Fibroblast of lung (primary cell): ENCODE data around the gene CFAP97D2.

Source experiments
- EZH2 ChIP-seq: IDR thresholded peaks from 2 replicates; pipeline ENCODE4 v1.5.1; 2012; ENCODE audit warnings: low read length, control low read depth, mild to moderate bottlenecking; ENCODE audit errors: missing control alignments
- TF ChIP-seq, protein P1 (sequence below), 2 donors: IDR thresholded peaks in 1 of 2; conservative IDR thresholded peaks in 1 of 2; 1 replicate in 1 of 2; 2 replicates in 1 of 2; pipeline ENCODE4 v1.5.1; 2011 to 2012; ENCODE audit warnings: low read length in 2 of 2, control low read depth in 1 of 2, inconsistent platforms in 1 of 2, low read depth in 1 of 2, mild to moderate bottlenecking in 1 of 2

DNA sequence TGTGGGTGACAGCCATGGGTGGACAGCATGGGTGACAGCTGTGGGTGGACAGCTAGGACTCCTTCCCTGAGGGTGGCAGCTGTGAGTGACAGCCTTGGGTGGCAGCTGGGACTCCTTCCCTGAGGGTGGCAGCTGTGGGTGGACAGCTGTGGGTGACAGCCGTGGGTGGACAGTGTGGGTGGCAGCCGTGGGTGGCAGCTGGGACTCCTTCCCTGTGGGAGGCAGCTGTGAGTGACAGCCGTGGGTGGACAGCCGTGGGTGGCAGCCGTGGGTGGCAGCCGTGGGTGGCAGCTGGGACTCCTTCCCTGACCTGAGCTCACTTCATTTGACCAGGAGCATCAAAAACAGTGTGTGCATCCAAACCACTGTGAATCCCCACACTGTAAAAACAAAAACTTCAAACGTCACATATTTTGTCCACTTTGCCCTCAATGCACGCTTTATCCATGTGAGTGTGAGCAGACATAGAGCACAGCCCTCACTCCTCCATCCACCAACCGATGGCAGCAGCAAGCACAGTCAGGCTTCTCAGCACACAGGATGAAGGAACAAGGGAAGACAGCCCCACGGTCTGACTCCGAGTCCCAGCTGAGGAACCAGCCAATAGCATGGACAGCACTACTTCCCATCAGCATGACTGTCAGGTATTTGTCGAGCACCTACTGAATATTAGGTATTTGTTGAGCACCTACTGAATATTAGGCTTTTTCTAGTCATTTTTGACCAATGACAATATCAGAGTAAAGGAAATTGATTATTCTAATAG is 1.6 kb upstream of the CFAP97D2 start:
- TF ChIP-seq, protein P1, sequence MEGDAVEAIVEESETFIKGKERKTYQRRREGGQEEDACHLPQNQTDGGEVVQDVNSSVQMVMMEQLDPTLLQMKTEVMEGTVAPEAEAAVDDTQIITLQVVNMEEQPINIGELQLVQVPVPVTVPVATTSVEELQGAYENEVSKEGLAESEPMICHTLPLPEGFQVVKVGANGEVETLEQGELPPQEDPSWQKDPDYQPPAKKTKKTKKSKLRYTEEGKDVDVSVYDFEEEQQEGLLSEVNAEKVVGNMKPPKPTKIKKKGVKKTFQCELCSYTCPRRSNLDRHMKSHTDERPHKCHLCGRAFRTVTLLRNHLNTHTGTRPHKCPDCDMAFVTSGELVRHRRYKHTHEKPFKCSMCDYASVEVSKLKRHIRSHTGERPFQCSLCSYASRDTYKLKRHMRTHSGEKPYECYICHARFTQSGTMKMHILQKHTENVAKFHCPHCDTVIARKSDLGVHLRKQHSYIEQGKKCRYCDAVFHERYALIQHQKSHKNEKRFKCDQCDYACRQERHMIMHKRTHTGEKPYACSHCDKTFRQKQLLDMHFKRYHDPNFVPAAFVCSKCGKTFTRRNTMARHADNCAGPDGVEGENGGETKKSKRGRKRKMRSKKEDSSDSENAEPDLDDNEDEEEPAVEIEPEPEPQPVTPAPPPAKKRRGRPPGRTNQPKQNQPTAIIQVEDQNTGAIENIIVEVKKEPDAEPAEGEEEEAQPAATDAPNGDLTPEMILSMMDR (conservative IDR thresholded peaks at IDR 0.05 in 1 of 2, IDR thresholded peaks at IDR 0.05 in 1 of 2; ENCODE audit: low read depth in 1 of 2, low read length in 2 of 2): no peak
- TF ChIP-seq EZH2: no peak
